Panc1 (cell line): Measurements from ENCODE around the gene SPEG. TPM values are rescaled to one million over a fixed set of nuclear protein-coding genes. Genes with fewer than 3 reads are reported as not detected.

Experiments used
- ATAC-seq: fragments of 200-7000 bp; cut with Tn5 transposase; 2 replicates; pipeline ENCODE4 v1.9.1; 2020; ENCODE audit warnings: mild to moderate bottlenecking, moderate library complexity
- BruUV-seq: library from RNA; stranded (reverse); fragments of 400-500 nt; replicated peaks from 2 replicates; lab custom pipeline; 2021; lab: Mats Ljungman, UMichigan
- CTCF ChIA-PET: fragments of 300-600 bp; sonication (Branson Sonifier 250); formaldehyde crosslinking; loops from one replicate; lab custom pipeline; 2022; ENCODE audit warnings: antibody characterized with exemption; lab: Charles Lee
- POLR2A ChIA-PET: fragments of 300-600 bp; sonication (Branson Sonifier 250); formaldehyde crosslinking; loops from one replicate; lab custom pipeline; 2022; ENCODE audit warnings: antibody characterized with exemption; lab: Charles Lee
- DNase-seq: peaks from one replicate; pipeline ENCODE4 v3.0.0-alpha.2; 2010; ENCODE audit warnings: low read depth, low spot score
- H3K27ac ChIP-seq: 2 replicates; pipeline ENCODE4 v1.5.1; 2011; ENCODE audit warnings: mild to moderate bottlenecking, low read length, inconsistent platforms
- H3K27me3 ChIP-seq: fragments of 200-500 bp; sonication (Bioruptor generic); 2 replicates; pipeline ENCODE4 v1.6.0; 2014; ENCODE audit warnings: low read length, inconsistent platforms; ENCODE audit not compliant: control insufficient read depth, insufficient read depth
- H3K36me3 ChIP-seq: fragments of 200-500 bp; sonication (Bioruptor generic); 2 replicates; pipeline ENCODE4 v1.5.1; 2014; ENCODE audit warnings: inconsistent platforms, mild to moderate bottlenecking, low read length, moderate library complexity; ENCODE audit not compliant: control insufficient read depth, insufficient read depth
- H3K4me1 ChIP-seq: 2 replicates; pipeline ENCODE4 v1.5.1; 2011; ENCODE audit warnings: inconsistent platforms, mild to moderate bottlenecking, low read length, moderate library complexity; ENCODE audit not compliant: control insufficient read depth, insufficient read depth
- H3K4me3 ChIP-seq, 2 experiments: 2 replicates each; pipeline ENCODE4 v1.5.1; 2011 to 2012; ENCODE audit warnings: low read depth in 2 of 2, low read length in 2 of 2, mild to moderate bottlenecking in 2 of 2, inconsistent platforms in 1 of 2, moderate library complexity in 1 of 2
- H3K9me3 ChIP-seq: fragments of 200-500 bp; sonication (Bioruptor generic); 2 replicates; pipeline ENCODE4 v1.5.1; 2014; ENCODE audit warnings: low read depth, mild to moderate bottlenecking, inconsistent platforms, low read length, moderate library complexity; ENCODE audit not compliant: control insufficient read depth, insufficient read depth
- POLR2AphosphoS5 ChIP-seq: IDR thresholded peaks from 2 replicates; pipeline ENCODE4 v1.6.1; 2012; ENCODE audit warnings: mild to moderate bottlenecking, low read depth, low read length, moderate library complexity
- SIN3A ChIP-seq: IDR thresholded peaks from 2 replicates; pipeline ENCODE4 v1.6.1; 2012; ENCODE audit warnings: low read depth, mild to moderate bottlenecking, low read length, moderate library complexity, borderline replicate concordance; ENCODE audit not compliant: insufficient read depth
- TCF7L2 ChIP-seq: IDR thresholded peaks from 2 replicates; pipeline ENCODE4 v1.6.1; 2011; ENCODE audit warnings: mild to moderate bottlenecking, low read depth, low read length, inconsistent platforms
- in situ Hi-C: cut with HindIII; loops from 2 replicates; pipeline ENCODE4 v1.10.0; 2016; ENCODE audit warnings: low sequenced_read_pairs, low pct_unique_long_range_greater_than_20kb
- intact Hi-C: fragments of 100-400 bp; cut with micrococcal nuclease; formaldehyde crosslinking; loops from one replicate; pipeline ENCODE4 v1.10.0; 2022; ENCODE audit not compliant: unreplicated experiment
- total RNA-seq: library from RNA; stranded (reverse); gene quantifications from one replicate; pipeline ENCODE4 v1.2.1, GENCODE V29; 2021; ENCODE audit not compliant: unreplicated experiment
- TF ChIP-seq, protein P1 (sequence below), 2 experiments: IDR thresholded peaks; 2 replicates each; pipeline ENCODE4 v1.6.1; 2011 to 2012; ENCODE audit warnings: low read depth in 2 of 2, control low read depth in 1 of 2, low read length in 1 of 2, mild to moderate bottlenecking in 1 of 2, moderate library complexity in 1 of 2; ENCODE audit not compliant: insufficient read depth in 1 of 2
- TF ChIP-seq, protein P2 (sequence below): fragments of 450-650 bp; IDR thresholded peaks from 2 replicates; pipeline ENCODE4 v1.5.1; 2017; ENCODE audit warnings: mild to moderate bottlenecking

Gene SPEG
- total RNA-seq, 1 experiment from 2014 or later = 3.4 TPM

DNA sequence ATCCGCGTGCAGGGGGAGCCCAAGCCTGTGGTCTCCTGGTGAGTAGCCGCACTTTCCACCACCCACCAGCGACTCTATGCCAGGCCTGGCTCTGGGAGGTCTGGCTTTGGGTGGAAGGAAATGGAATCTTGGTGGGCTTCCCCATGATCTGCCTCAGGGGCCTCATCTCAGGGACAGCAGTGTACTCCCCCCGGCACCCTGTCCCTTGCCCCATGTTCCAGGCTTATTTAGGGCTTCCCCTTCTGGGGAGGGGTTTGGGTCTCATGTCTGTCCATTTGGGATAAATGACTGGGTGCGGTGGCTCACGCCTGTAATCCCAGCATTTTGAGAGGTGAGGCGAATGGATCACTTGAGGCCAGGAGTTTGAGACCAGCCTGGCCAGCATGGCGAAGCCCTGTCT lies 27.7 kb downstream of the SPEG start:
- H3K27ac ChIP-seq = no peak overlapping the region
- H3K4me3 ChIP-seq = no peak overlapping the region
- DNase-seq (no peak), ATAC-seq (no peak)
- intact Hi-C loops = no loop called here
- TF ChIP-seq, protein P1, sequence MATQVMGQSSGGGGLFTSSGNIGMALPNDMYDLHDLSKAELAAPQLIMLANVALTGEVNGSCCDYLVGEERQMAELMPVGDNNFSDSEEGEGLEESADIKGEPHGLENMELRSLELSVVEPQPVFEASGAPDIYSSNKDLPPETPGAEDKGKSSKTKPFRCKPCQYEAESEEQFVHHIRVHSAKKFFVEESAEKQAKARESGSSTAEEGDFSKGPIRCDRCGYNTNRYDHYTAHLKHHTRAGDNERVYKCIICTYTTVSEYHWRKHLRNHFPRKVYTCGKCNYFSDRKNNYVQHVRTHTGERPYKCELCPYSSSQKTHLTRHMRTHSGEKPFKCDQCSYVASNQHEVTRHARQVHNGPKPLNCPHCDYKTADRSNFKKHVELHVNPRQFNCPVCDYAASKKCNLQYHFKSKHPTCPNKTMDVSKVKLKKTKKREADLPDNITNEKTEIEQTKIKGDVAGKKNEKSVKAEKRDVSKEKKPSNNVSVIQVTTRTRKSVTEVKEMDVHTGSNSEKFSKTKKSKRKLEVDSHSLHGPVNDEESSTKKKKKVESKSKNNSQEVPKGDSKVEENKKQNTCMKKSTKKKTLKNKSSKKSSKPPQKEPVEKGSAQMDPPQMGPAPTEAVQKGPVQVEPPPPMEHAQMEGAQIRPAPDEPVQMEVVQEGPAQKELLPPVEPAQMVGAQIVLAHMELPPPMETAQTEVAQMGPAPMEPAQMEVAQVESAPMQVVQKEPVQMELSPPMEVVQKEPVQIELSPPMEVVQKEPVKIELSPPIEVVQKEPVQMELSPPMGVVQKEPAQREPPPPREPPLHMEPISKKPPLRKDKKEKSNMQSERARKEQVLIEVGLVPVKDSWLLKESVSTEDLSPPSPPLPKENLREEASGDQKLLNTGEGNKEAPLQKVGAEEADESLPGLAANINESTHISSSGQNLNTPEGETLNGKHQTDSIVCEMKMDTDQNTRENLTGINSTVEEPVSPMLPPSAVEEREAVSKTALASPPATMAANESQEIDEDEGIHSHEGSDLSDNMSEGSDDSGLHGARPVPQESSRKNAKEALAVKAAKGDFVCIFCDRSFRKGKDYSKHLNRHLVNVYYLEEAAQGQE (IDR thresholded peaks at IDR 0.05; ENCODE audit: insufficient read depth in 1 of 2, low read depth in 2 of 2, low read length in 1 of 2) = no peak
- TF ChIP-seq TCF7L2 = no peak
- peaks cover 3% of the 10 kb centered on the region; the same call in 1 of the 2 replicates for H3K4me1 ChIP-seq
- no peaks in the 10 kb centered on the region for H3K9me3 ChIP-seq
- in situ Hi-C loops = no loop called here
- ChIA-PET POLR2A (no interaction called here), CTCF (interaction anchor here (0.7 kb wide), 1 partner anchor 54 kb away, joined by 3 read pairs; no protein-coding TSS in a partner anchor)
- BruUV-seq = no TSS peak
- no peaks in the 10 kb centered on the region for H3K27me3 ChIP-seq
- H3K36me3 ChIP-seq = no peaks in the 10 kb centered on the region

DNA sequence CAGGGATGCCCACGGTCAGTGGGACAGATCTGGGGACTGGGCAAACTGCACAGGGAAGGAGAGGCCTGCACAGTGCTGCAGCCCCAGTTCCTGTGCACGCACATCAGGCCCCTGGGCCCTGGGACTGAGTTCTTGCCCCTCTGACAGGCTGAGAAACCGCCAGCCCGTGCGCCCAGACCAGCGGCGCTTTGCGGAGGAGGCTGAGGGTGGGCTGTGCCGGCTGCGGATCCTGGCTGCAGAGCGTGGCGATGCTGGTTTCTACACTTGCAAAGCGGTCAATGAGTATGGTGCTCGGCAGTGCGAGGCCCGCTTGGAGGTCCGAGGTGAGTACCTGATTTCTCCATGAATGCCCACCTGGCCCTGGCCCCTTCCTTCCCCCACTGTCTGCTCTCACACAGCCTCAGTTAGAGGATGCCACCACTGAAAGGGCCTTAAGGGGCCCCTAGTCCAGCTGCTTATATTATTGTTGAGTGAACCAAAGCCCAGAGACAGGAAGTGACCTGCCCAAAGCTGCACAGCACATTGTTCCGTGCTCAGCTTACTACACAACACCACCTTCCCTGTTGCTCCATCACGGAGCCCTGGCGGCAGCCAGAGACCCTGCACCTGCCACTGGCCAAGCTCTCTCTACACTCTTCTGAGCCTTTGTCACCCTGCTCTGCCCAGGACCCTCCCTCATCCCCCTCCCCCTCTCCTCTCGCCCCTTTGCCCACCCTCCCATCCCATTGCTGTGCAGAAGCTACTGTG lies 29.8 kb downstream of the SPEG start:
- no peaks in the 10 kb centered on the region for H3K36me3 ChIP-seq
- H3K4me1 ChIP-seq = peaks cover 7% of the 10 kb centered on the region; the same call in 1 of the 2 replicates
- ATAC-seq = no peak
- intact Hi-C loops = no loop called here
- in situ Hi-C loops = no loop called here
- no peak for DNase-seq
- ChIA-PET POLR2A (no interaction called here), CTCF (interaction anchor here (0.6 to 1.8 kb wide), 4 partner anchors 12 to 77 kb away, joined by 4 to 9 read pairs (median 4); partner anchors contain the start of gene DNPEP)
- H3K27ac ChIP-seq = no peak overlapping the region
- no peaks in the 10 kb centered on the region for H3K9me3 ChIP-seq
- no TSS peak for BruUV-seq
- H3K27me3 ChIP-seq = no peaks in the 10 kb centered on the region
- no peak overlapping the region for H3K4me3 ChIP-seq
- TF ChIP-seq, protein P1 (IDR thresholded peaks at IDR 0.05; ENCODE audit: insufficient read depth in 1 of 2, low read depth in 2 of 2, low read length in 1 of 2) = no peak
- TF ChIP-seq POLR2AphosphoS5 (no peak), TCF7L2 (no peak), SIN3A (no peak)
- TF ChIP-seq, protein P2, sequence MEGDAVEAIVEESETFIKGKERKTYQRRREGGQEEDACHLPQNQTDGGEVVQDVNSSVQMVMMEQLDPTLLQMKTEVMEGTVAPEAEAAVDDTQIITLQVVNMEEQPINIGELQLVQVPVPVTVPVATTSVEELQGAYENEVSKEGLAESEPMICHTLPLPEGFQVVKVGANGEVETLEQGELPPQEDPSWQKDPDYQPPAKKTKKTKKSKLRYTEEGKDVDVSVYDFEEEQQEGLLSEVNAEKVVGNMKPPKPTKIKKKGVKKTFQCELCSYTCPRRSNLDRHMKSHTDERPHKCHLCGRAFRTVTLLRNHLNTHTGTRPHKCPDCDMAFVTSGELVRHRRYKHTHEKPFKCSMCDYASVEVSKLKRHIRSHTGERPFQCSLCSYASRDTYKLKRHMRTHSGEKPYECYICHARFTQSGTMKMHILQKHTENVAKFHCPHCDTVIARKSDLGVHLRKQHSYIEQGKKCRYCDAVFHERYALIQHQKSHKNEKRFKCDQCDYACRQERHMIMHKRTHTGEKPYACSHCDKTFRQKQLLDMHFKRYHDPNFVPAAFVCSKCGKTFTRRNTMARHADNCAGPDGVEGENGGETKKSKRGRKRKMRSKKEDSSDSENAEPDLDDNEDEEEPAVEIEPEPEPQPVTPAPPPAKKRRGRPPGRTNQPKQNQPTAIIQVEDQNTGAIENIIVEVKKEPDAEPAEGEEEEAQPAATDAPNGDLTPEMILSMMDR = no peak
